Rectal smooth muscle tissue (tissue), 1 donor: Measurements from ENCODE around the gene PPP1R37.

Experiments
- H3K27ac ChIP-seq: one replicate; pipeline ENCODE4 v1.7.0; 2013; ENCODE audit warnings: low read depth, low read length, inconsistent platforms
- H3K27me3 ChIP-seq: one replicate; pipeline ENCODE4 v1.7.0; 2013; ENCODE audit warnings: low read length; ENCODE audit not compliant: control insufficient read depth, insufficient read depth
- H3K36me3 ChIP-seq: one replicate; pipeline ENCODE4 v1.7.0; 2013; ENCODE audit warnings: low read length; ENCODE audit not compliant: control insufficient read depth, insufficient read depth
- H3K4me1 ChIP-seq: one replicate; pipeline ENCODE4 v1.7.0; 2013; ENCODE audit warnings: low read length; ENCODE audit not compliant: control insufficient read depth, insufficient read depth
- H3K4me3 ChIP-seq: one replicate; pipeline ENCODE4 v1.7.0; 2013; ENCODE audit warnings: low read length
- H3K9ac ChIP-seq: one replicate; pipeline ENCODE4 v1.7.0; 2013; ENCODE audit warnings: low read length

The PPP1R37 gene

DNA sequence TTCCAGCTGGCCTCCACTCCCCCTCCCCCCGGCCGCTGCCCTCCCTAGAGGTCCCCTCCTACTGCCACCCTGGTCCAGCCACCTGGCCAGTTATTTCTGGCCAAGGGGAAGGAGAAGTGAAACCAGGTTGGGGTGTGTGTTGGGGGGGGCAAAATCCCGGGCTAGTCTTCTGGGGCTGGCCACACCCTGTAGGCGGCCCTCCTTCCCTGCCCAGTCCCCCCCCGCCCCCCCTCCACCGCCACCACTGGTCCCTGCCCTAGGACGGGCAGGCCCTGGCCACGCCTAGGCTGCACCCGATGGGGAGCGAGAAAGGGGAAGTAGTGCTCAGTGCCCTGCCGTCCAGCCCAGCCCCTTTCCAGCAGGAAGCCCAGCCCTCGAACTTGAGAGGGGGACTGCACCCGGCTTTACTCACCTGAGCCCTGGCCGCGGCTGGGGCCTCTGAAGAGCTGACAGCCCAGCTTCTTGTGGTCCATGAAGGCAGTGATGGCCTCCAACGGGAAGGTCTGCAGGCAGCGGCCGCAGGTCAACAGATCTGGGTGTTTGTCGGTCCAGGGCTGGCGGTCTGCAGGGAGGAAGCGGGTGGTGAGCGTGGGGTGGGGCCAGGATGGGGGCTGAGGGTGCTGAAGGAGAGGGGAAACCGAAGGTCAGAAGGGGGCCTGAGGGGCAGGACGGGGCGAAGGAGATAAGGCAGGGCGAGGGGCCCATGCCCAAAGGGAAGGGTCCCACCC, 17.5 kb upstream of the PPP1R37 start:
- Histone ChIP-seq H3K36me3 (peaks cover 9% of the 10 kb centered on the region), H3K4me1 (peaks cover 11% of the 10 kb centered on the region), H3K9ac (no peak overlapping the region), H3K27me3 (no peaks in the 10 kb centered on the region), H3K4me3 (peak overlapping the region; percentile 72), H3K27ac (no peak overlapping the region)

DNA sequence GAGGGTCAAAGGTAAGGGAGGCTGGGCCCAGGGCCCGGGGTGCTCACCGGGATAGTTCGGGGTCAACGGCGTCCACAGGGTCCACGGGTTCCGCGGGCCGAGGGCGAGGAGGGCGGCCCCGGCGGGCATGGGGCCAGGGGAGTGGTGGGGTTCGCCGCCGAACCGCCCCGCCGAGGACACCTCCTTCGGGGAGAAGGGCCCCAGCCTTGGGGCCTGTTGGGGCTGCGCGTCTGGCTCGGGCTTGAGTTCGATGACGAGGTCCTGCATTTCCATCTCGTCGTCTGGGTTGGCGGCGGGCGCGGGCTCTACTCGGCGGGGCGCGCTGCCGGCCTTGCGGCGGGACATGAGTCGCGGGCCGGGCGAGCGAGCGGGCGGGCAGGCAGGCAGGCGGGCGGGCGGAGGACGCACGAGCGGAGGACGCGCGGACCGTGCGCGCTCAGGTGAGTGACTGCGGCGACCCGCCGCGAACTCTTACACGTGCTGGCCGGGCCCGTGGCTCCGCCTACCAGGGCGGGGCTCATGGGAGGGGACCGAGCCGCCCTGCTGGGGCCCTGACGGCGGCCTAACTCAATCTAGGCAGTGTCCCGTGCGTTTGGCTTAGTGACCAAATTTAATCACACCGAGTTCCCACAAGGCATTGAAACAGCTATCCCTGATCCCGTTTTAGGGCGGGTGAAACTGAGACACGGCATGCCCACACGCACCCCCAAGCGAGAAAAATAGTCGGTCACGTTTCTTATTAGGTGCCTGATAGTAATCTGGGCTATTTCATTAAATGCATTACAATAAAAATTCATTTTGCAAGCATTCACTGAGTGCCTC, 16.7 kb upstream of the PPP1R37 start, which contains the start of gene ZNF296:
TSS of gene ZNF296 (minus strand) at position 450 of the 822 bp plus-strand sequence. CDS start at position 345, 105 bp downstream.
- Histone ChIP-seq H3K27ac (no peak within 1 kb of the TSS), H3K4me1 (peaks cover 11% of the 10 kb centered on the region), H3K9ac (no peak within 1 kb of the TSS), H3K36me3 (peaks cover 4% of the 10 kb centered on the region), H3K4me3 (peak within 1 kb of the TSS; percentile 72), H3K27me3 (no peaks in the 10 kb centered on the region)

DNA sequence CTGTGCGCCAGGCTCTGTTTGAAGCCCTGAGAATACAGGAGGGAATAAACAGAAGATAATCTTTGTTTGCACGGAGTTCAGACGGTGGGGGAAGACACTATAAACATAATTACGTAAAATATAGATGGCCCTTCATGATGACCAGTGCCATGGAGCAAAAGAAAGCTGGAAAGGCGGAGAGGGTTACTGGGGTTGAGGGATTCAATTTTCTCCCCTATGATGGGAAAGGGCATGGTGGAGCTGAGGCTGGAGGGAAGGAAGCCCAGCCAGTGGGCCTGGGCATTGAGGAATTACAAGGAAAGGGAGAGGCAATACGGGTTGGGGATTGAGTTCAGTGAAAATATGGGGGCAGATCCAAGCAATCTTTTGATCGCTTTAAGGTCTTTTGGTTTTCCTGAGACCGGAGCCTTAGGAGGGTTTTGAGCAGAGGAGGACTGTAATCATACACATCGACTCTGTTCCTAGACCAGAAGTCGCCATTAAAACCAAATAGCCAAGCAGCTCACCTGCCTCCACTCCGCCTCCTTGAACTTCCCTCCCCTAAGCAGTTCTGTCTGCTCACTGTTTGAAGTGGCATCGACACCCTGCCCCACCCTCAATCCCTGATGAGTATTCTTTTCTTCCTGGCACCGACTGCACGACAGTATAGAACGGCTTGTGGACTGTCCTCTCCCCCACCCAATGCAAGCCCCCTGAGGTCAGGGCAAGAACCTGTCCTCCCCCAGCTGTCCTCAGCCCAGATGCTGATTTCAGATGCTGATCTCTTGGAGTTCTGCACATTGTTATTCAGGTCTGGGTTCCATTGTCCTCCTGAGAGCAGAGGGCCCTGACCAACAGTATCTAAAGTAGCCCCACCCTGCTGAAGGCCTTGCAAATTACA, 15.9 kb upstream of the PPP1R37 start:
- no peak overlapping the region for H3K27ac ChIP-seq
- H3K27me3 ChIP-seq, result no peaks in the 10 kb centered on the region
- peaks cover 7% of the 10 kb centered on the region for H3K36me3 ChIP-seq
- no peak overlapping the region for H3K9ac ChIP-seq
- H3K4me1 ChIP-seq, result peaks cover 11% of the 10 kb centered on the region
- H3K4me3 ChIP-seq, result peak overlapping the region; percentile 72

DNA sequence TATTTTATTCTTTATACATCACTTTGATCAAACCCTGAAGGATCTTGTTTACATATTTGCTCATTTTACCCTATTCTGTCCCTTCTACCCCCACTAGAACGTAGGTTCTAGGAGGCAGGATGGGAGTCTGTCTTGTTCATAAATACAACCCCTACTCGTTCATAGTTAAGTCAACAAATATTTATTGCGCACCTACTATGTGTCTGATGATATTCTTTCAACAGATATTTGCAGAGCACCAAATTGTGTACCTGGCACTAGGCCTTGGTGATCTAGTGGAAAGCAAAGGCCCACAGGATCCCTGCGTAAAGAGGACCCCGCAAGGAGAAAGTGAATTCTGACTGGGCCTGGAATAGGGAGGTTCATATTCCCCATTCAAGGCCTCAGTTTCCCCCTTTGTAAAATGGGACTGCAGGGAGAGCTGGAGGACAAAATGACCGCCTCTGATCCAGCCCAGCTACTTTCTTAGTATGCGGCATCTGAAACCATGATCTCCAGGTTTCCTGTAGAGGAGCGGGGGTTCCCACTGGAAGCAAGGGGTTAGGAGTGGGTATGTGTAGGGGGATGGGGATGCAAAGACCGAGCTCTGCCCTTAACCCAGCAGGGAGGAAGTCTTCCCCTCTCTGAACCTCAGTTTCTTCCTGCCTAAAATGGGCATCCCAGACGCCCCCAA, 14.5 kb upstream of the PPP1R37 start:
- Histone ChIP-seq H3K27ac (no peak overlapping the region), H3K9ac (peak overlapping the region; percentile 77), H3K36me3 (peaks cover 6% of the 10 kb centered on the region), H3K4me3 (peak overlapping the region; percentile 75), H3K4me1 (peaks cover 11% of the 10 kb centered on the region), H3K27me3 (no peaks in the 10 kb centered on the region)

DNA sequence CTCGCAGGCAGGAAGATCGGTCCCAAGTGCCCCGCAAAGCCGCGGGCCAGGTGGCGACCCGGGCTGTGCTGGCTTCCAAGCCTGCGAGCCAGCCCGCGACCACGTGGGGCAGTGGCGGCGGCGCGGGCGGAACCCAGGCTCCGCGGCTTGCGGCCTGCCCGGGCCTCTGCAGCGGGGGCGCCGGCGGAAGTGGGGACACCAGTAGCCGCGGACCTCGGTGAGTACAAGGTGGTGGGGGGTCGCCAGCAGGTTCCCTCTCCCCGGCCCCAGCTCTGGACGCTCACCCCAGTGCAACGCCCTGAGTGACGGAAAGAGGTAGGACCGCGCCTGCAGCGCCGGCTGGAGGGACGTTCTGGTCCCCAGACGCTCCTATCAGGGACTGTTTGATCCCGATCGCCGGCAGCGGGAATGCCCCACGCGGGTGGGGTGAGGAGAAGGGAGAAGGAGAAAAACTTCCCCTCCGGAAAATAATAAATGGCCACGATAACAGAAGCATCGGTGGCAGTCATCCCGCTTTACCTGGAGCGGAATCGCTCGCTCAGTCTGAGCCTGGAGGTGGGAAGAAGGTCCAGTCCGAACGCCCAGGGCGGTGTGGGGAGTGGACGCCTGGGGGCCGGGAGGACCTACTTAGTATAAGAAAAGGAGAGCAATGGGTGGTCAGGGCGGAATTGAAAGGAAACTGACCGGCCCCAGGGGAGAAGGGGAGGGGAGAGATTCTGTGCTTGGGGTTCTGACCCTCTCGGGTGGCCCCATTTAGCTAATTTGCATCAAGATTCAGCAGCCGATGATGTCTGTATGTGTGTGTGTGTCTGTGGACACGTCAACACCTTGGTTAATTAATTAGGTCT, 13.7 kb upstream of the PPP1R37 start, which contains the start of gene GEMIN7:
TSS of gene GEMIN7 (plus strand) at position 198 of the 848 bp plus-strand sequence. CDS start 10,855 bp downstream, outside the sequence.
- Histone ChIP-seq H3K4me1 (peaks cover 11% of the 10 kb centered on the region), H3K27me3 (no peaks in the 10 kb centered on the region), H3K27ac (peak within 1 kb of the TSS; percentile 46), H3K9ac (peak within 1 kb of the TSS; percentile 77), H3K36me3 (peaks cover 6% of the 10 kb centered on the region), H3K4me3 (peak within 1 kb of the TSS; percentile 96)

DNA sequence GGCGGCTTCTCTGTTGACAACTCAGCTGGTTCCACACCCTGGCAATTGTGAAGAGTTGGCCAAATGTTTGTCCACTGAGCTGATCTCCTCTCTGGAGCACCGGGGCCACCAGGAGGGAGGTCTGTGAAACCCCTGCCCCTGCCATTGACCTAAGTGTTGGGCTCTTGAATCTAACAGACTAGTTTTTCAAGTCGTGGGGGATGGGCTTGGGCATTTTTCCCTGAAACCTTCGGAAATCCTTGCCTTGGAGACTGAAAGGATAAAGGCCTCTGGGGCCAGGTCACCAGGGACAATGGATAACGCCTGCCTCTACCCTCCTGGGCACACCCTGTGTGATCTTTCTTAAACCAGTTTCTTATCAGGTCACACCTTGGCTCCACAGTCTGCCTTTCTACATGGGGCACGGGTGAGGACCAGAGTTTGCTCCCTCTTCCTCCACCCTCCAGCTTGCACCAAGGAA, 13.0 kb upstream of the PPP1R37 start:
- H3K27ac ChIP-seq, result no peak overlapping the region
- peaks cover 6% of the 10 kb centered on the region for H3K36me3 ChIP-seq
- H3K27me3 ChIP-seq, result no peaks in the 10 kb centered on the region
- peaks cover 11% of the 10 kb centered on the region for H3K4me1 ChIP-seq
- peak overlapping the region; percentile 96 for H3K4me3 ChIP-seq
- peak overlapping the region; percentile 70 for H3K9ac ChIP-seq

DNA sequence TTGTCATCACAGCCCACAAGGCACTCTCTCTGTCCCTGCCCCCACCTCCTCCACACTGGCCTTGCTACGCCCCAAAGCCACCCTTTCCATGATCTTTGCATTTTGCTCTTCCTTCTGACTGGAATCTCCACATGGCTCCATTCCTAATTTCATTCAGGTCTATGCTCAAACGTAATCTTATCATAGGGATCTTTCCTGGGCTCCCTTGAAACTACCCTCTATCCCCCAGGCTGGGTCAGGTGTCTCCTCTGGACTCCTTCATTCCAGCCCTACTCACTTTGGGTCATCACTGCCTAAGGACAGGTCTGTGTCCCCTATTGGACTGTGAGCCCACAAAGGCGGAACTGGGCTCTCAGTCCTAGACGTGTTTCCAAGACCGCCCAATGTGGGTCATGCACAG, 10.8 kb upstream of the PPP1R37 start:
- Histone ChIP-seq H3K36me3 (peaks cover 6% of the 10 kb centered on the region), H3K27me3 (no peaks in the 10 kb centered on the region), H3K27ac (no peak overlapping the region), H3K4me1 (peaks cover 11% of the 10 kb centered on the region), H3K4me3 (no peak overlapping the region), H3K9ac (no peak overlapping the region)

DNA sequence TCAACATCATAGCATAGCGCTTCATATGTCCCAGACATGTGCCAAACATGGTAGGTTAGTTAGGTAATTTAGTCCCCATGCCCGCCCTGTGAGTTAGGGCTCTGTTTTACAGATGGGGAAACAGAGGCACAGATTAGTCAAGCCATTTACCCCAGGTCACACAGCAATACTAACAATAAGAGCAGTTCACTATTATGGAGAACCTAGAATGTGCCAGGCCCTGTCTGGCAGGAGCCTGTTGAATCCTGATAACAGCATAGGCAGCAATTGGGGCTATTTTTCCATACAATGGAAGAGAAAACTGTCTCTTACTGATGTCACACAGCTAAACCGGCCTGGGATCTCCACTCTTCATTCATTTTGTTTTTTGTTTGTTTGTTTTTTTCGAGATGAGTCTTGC, 6.5 kb upstream of the PPP1R37 start:
- H3K4me3 ChIP-seq, result no peak overlapping the region
- H3K36me3 ChIP-seq, result peaks cover 8% of the 10 kb centered on the region
- no peak overlapping the region for H3K27ac ChIP-seq
- H3K4me1 ChIP-seq, result peaks cover 3% of the 10 kb centered on the region
- no peaks in the 10 kb centered on the region for H3K27me3 ChIP-seq
- no peak overlapping the region for H3K9ac ChIP-seq

DNA sequence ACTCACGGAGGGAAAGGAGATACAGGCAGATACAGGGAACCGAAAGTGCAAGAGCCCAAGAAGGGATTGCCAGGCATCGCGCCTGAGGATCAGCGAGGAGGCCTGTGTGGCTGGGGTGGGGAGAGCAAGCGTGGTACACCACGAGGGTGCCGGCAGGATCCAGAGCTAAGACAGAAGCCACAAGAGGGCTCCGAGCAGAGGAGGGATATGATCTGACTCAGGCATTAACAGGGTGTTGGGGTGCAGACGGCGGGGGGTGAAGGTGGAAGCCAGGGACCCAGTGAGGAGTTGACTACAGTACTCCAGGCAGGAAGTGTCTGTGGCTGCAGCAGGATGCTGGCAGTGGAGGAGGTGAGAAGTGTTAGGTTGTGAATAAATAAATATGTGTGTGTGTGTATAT, 5.4 kb upstream of the PPP1R37 start:
- H3K4me1 ChIP-seq, result peaks cover 3% of the 10 kb centered on the region
- no peak overlapping the region for H3K9ac ChIP-seq
- peaks cover 3% of the 10 kb centered on the region for H3K36me3 ChIP-seq
- H3K4me3 ChIP-seq, result no peak overlapping the region
- H3K27ac ChIP-seq, result no peak overlapping the region
- H3K27me3 ChIP-seq, result no peaks in the 10 kb centered on the region

DNA sequence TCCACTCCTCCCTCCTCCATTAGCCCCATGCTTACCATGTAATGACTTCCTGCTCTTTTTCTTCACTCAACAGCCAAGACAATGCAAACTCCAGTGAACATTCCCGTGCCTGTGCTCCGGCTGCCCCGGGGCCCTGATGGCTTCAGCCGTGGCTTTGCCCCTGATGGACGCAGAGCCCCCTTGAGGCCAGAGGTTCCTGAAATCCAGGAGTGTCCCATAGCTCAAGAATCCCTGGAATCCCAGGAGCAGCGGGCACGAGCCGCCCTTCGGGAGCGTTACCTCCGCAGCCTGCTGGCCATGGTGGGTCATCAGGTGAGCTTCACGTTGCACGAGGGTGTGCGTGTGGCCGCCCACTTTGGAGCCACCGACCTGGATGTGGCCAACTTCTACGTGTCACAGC, 2.9 kb upstream of the PPP1R37 start:
- Histone ChIP-seq H3K36me3 (peaks cover 3% of the 10 kb centered on the region), H3K27me3 (no peaks in the 10 kb centered on the region), H3K9ac (no peak overlapping the region), H3K27ac (no peak overlapping the region), H3K4me1 (peaks cover 12% of the 10 kb centered on the region), H3K4me3 (no peak overlapping the region)

DNA sequence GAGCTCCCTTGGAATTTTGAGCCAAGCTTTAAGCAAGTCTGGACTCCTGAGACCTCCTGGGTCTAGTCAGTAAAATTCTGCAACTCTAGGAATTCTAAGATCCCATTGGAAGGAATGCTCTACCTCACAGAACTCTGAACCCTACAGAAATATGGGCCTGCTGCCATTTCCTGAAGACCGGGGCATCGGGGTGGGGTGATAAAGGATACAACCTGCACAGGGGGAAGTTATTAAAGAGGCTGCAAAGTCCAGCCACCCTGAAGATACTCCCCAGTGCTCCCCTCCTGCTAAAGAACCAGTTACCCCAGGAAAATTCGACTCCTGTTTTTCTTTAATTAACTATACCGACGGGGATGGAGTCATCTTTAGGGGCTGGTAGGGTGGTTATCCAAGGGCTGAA, 2.4 kb upstream of the PPP1R37 start:
- no peaks in the 10 kb centered on the region for H3K27me3 ChIP-seq
- H3K4me1 ChIP-seq, result peaks cover 12% of the 10 kb centered on the region
- no peak overlapping the region for H3K27ac ChIP-seq
- peaks cover 3% of the 10 kb centered on the region for H3K36me3 ChIP-seq
- no peak overlapping the region for H3K9ac ChIP-seq
- H3K4me3 ChIP-seq, result peak overlapping the region; percentile 52
